A673 (cell line): Measurements from ENCODE around the gene MPRIP. TPM values are rescaled to one million over a fixed set of nuclear protein-coding genes. Genes with fewer than 3 reads are reported as not detected.

ENCODE experiments used
- BruUV-seq: library from RNA; stranded (reverse); fragments of 400-500 nt; replicated peaks from 2 replicates; lab custom pipeline; 2021; lab: Mats Ljungman, UMichigan
- CTCF ChIA-PET: fragments of 300-600 bp; sonication (Branson Sonifier 250); formaldehyde crosslinking; loops from one replicate; lab custom pipeline; 2022; ENCODE audit warnings: antibody characterized with exemption; lab: Charles Lee
- POLR2A ChIA-PET: fragments of 300-600 bp; sonication (Branson Sonifier 250); formaldehyde crosslinking; loops from one replicate; lab custom pipeline; 2022; ENCODE audit warnings: antibody characterized with exemption; ENCODE audit not compliant: low non-redundant PET; lab: Charles Lee
- DNase-seq: peaks from one replicate; pipeline ENCODE4 v3.0.0-alpha.2; 2015; ENCODE audit warnings: low spot score
- H3K27ac ChIP-seq: fragments of 200-600 bp; sonication (generic); 2 replicates; pipeline ENCODE4 v1.5.1; 2016; ENCODE audit warnings: mixed run types, low read depth, mild to moderate bottlenecking, mixed read lengths, antibody characterized with exemption, low read length; ENCODE audit not compliant: poor library complexity, severe bottlenecking
- H3K27me3 ChIP-seq: fragments of 200-600 bp; sonication (generic); replicated peaks from 2 replicates; pipeline ENCODE4 v1.6.1; 2017; ENCODE audit warnings: mixed run types, low read depth, mild to moderate bottlenecking, mixed read lengths, antibody characterized with exemption, low read length; ENCODE audit not compliant: insufficient read depth, poor library complexity
- H3K36me3 ChIP-seq: fragments of 200-600 bp; sonication (generic); 2 replicates; pipeline ENCODE4 v1.6.1; 2016; ENCODE audit warnings: mixed run types, mild to moderate bottlenecking, mixed read lengths, antibody characterized with exemption, low read length; ENCODE audit not compliant: insufficient read depth, poor library complexity, severe bottlenecking
- H3K4me1 ChIP-seq: fragments of 200-600 bp; sonication (generic); 2 replicates; pipeline ENCODE4 v1.6.1; 2017; ENCODE audit warnings: mixed run types, mild to moderate bottlenecking, mixed read lengths, antibody characterized with exemption, low read length; ENCODE audit not compliant: insufficient read depth, poor library complexity, severe bottlenecking
- H3K4me3 ChIP-seq: fragments of 200-600 bp; sonication (generic); 2 replicates; pipeline ENCODE4 v1.5.1; 2016; ENCODE audit warnings: low read depth, mixed run types, mild to moderate bottlenecking, mixed read lengths, low read length; ENCODE audit not compliant: poor library complexity, severe bottlenecking
- H3K9me3 ChIP-seq: fragments of 200-600 bp; sonication (generic); 2 replicates; pipeline ENCODE4 v1.6.1; 2016; ENCODE audit warnings: mixed run types, low read depth, mild to moderate bottlenecking, mixed read lengths, antibody characterized with exemption, low read length; ENCODE audit not compliant: poor library complexity, severe bottlenecking
- EZH2 ChIP-seq: fragments of 200-600 bp; sonication (generic); IDR thresholded peaks from 2 replicates; pipeline ENCODE4 v1.6.1; 2017; ENCODE audit warnings: borderline replicate concordance, low read depth, mild to moderate bottlenecking, mixed read lengths, antibody characterized with exemption, low read length; ENCODE audit not compliant: poor library complexity, severe bottlenecking
- intact Hi-C: fragments of 100-400 bp; cut with micrococcal nuclease; formaldehyde crosslinking; loops from one replicate; pipeline ENCODE4 v1.10.0; 2022; ENCODE audit not compliant: unreplicated experiment
- total RNA-seq: library from RNA; stranded (reverse); gene quantifications from 2 replicates; pipeline ENCODE4 v1.2.3, GENCODE V29; 2021
- TF ChIP-seq, protein P1 (sequence below): fragments of 300-800, 200-600 bp; sonication (generic); conservative IDR thresholded peaks from 2 replicates; pipeline ENCODE4 v1.5.1; 2017; ENCODE audit warnings: low read depth, mild to moderate bottlenecking, antibody characterized with exemption, low read length, moderate library complexity, mixed read lengths

MPRIP gene
- total RNA-seq, 1 experiment from 2014 or later, result 290 TPM

DNA sequence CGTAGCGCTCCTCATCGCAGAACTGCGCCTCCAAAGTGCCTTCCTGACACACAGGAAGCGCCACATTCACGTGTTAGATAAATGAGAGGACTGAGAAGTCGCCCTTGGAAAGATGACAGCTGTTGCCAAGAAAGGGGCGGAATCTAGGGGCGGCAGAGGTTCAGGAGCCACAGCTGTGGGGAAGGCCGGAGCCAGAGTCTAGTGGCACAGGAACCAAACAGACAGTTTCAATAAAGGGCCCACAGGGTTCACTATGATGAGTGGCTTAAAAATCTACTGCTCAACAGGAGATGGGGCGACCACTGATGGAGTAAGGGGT lies 190.0 kb downstream of the MPRIP start:
- no peaks in the 10 kb centered on the region for H3K27me3 ChIP-seq
- H3K36me3 ChIP-seq, result peaks cover 37% of the 10 kb centered on the region
- TF ChIP-seq, protein P1, sequence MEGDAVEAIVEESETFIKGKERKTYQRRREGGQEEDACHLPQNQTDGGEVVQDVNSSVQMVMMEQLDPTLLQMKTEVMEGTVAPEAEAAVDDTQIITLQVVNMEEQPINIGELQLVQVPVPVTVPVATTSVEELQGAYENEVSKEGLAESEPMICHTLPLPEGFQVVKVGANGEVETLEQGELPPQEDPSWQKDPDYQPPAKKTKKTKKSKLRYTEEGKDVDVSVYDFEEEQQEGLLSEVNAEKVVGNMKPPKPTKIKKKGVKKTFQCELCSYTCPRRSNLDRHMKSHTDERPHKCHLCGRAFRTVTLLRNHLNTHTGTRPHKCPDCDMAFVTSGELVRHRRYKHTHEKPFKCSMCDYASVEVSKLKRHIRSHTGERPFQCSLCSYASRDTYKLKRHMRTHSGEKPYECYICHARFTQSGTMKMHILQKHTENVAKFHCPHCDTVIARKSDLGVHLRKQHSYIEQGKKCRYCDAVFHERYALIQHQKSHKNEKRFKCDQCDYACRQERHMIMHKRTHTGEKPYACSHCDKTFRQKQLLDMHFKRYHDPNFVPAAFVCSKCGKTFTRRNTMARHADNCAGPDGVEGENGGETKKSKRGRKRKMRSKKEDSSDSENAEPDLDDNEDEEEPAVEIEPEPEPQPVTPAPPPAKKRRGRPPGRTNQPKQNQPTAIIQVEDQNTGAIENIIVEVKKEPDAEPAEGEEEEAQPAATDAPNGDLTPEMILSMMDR, result no peak
- no peak for TF ChIP-seq EZH2
- peaks cover 23% of the 10 kb centered on the region for H3K4me1 ChIP-seq
- ChIA-PET POLR2A (interaction anchor here (0.6 kb wide), 1 partner anchor 104 kb away, joined by 4 read pairs; no protein-coding TSS in a partner anchor), CTCF (no interaction called here)
- H3K9me3 ChIP-seq, result no peaks in the 10 kb centered on the region
- intact Hi-C loops, result no loop called here
- H3K4me3 ChIP-seq, result no peak overlapping the region
- no peak overlapping the region for H3K27ac ChIP-seq
- DNase-seq, result no peak
- BruUV-seq, result no TSS peak

DNA sequence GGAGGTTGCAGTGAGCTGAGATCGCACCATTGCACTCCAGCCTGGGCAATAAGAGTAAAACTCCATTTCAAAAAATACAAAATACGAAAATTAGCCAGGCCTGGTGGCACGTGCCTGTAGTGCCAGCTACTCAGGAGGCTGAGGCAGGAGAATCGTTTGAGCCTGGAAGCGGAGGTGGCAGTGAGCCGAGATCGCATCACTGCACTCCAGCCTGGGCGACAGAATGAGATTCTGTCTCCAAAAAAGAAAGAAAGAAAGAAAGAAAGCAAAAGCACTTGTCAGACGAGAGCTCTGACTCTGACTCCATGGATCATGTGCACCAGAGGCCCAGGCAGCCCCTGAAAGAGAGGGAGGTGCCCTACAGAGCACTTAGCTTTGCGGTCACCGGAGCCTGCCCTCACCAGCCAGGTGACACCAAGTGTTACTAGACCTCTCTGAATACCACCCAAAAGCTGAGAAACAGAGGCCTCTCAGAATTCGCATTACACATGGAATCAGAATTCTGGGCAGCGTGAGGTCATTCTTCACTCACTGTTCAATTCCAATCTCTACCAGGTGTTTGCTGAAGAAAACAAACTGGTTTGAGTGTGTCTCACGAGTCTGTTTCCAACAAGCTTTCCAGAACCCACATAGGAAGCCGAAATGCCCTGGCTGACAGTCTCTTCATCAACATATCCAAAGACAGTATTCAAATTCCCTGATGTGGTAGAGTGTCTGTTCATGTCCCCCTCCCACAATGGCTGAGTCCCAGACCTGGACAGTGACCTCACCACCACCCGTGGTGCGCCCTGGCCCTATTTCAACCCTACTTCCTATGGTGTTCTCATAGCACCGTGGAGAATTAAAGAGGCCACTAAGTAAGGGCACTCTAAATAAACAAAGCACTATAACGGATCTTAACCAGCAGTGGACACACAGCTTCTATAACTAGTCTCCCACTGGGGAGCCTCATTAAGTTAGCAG lies 193.2 kb downstream of the MPRIP start:
- CTCF ChIA-PET, result interaction anchor here (0.7 kb wide), 1 partner anchor 93 kb away, joined by 3 read pairs; no protein-coding TSS in a partner anchor

DNA sequence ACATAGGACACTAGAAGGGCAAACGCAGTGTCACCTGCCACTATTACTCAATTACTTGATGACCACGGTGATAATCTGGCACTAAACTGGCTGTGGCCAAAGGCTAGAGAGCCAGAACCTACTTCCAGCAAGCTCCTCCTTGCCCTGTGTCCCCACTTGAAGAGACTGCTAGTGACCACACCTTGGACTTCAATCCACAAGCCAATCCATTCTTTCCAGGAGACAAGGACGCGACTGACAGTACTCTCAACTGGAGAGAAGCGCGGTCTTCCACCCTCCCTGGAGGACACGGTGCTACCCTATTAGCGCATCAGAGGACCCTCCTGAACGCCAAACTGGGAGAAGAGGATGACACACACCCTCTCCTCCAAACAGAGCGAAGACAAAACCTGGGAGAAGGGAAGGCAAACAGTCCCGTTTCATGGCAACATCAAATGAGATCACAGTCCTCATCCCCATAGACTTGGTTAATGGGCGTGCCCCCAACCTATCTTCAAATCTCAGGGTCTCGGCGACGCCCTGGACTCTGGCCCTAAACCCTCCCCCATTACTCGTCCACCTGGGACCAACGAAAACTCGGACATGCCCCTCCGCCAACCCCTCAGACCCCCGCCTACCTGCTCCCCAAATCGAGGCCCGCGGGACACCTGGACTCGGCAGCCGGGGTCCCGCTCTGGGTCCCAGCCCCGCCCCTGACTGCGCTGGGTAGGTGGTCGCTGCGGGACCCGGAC lies 194.2 kb downstream of the MPRIP start:
- TF ChIP-seq EZH2, result no peak
- TF ChIP-seq, protein P1, result no peak
- Histone ChIP-seq H3K4me3 (peak overlapping the region; percentile 91), H3K36me3 (peaks cover 9% of the 10 kb centered on the region), H3K27me3 (no peaks in the 10 kb centered on the region), H3K4me1 (peaks cover 9% of the 10 kb centered on the region), H3K27ac (peak overlapping the region; percentile 100), H3K9me3 (no peaks in the 10 kb centered on the region)
- peak; percentile 32 for DNase-seq
- ChIA-PET CTCF (interaction anchor here (0.7 kb wide), 1 partner anchor 94 kb away, joined by 3 read pairs; no protein-coding TSS in a partner anchor), POLR2A (no interaction called here)
- intact Hi-C loops, result loop anchor here (1.0 kb wide), 1 partner anchor 30 kb away; the partner anchor contains the start of gene PLD6
- BruUV-seq, result TSS peak; percentile 74

More for the DNA sequence above, 193.2 kb downstream of the MPRIP start:
- BruUV-seq, result no TSS peak
- H3K4me1 ChIP-seq, result peaks cover 9% of the 10 kb centered on the region
- TF ChIP-seq, protein P1, result no peak
- no peak for TF ChIP-seq EZH2
- H3K27me3 ChIP-seq, result no peaks in the 10 kb centered on the region
- no peaks in the 10 kb centered on the region for H3K9me3 ChIP-seq
- DNase-seq, result no peak
- no peak overlapping the region for H3K27ac ChIP-seq
- peaks cover 14% of the 10 kb centered on the region for H3K36me3 ChIP-seq
- H3K4me3 ChIP-seq, result peak overlapping the region; percentile 91
- POLR2A ChIA-PET, result no interaction called here
- intact Hi-C loops, result no loop called here
